AML-193 (cell line): ENCODE data around the gene RAD51AP1.
A peak's percentile ranks its signal among the peaks of the same experiment; 100 is the strongest.

Experiments
- DNase-seq, 2 experiments: peaks; one replicate each; lab custom pipeline; 2025; lab: John Stamatoyannopoulos, UW

Gene RAD51AP1

DNA sequence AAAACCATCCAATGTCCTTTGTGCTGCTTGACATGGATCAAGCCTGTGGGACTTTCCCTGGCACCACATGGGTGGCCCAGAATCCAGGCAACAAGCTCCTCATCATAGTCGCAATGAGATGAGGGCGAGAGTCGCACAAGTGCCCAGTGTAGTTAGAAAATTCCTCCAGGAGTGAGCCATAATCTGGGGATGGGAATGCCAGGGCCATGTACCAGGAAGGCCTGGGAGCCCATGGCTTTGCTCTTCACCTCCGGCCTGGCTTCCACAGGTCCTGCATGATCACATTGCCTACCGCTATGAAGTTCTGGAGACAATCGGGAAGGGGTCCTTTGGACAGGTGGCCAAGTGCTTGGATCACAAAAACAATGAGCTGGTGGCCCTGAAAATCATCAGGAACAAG lies 57.2 kb downstream of the RAD51AP1 start:
- no peak for DNase-seq

DNA sequence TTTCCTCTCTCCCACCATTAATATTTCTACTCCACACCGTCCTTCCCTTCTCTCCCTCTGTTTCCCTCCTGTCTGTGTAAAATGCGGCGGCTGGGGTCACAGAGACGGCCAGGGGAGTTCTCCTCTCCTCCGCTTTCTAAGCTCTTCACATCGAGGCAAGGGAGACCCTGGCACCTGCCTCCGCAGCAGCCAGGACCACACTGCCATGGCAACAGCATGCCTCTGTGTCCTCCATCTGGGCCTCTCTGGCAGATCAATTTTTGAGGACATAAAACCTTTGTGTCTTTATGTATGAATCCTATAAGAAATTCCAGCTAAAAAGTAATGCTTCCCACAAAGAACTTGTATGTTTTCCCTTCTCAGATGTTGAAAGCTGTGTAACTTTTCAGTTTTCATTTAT lies 64.7 kb downstream of the RAD51AP1 start:
- no peak for DNase-seq

DNA sequence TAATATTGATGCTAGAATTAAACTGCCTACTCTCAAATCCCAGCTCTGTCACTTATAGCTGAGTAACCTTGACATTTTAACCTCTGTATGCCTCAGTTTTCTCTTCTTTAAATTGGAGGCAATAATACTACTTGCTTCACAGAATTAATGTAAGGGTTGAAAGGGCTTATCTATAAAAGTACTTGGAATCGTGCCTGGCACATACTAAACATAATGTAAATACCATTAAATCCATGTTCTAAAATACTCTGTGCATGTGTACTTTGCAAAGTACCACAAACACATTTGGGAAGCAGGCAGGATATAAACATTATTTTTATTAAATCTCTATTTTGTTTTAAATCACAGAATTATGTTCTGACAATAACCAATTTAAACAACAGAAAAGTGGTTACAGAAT lies 65.3 kb downstream of the RAD51AP1 start:
- no peak for DNase-seq

DNA sequence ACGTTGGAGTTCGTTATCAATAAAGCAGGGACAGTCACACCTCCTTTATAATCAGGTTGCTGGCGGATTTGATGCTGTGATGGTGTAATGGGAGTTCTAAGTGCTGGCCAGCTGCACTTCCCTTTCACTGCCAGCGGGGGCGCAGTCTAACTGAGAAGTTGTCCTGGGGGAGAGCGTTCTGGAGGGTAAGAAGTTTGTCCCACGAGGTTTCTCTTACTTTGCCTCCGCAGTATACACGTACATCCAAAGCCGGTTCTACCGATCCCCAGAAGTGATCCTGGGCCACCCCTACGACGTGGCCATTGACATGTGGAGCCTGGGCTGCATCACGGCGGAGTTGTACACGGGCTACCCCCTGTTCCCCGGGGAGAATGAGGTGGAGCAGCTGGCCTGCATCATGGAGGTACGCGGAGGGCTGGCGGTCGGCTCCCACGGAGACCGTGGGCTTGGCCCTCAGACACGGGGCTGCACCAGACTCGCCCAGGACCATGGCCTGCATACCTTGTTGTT lies 66.0 kb downstream of the RAD51AP1 start:
- DNase-seq = peak; percentile 84 to 90

DNA sequence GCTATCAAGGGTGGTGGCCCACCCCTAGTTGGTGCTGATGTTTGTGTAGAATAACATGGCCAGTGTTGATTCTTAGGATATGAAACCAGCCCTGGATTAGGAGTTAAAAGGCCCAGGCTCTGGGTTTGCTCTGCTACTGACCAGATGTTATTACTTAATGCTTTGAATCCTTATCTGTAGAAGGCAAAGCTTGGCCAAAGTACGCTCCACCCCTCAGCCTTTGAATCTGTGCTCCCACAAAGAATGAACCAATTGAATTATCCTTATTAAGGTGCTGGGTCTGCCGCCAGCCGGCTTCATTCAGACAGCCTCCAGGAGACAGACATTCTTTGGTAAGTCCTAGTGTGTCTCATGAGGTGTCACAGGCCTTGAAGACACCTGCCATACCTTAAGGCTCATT lies 68.4 kb downstream of the RAD51AP1 start:
- no peak for DNase-seq

DNA sequence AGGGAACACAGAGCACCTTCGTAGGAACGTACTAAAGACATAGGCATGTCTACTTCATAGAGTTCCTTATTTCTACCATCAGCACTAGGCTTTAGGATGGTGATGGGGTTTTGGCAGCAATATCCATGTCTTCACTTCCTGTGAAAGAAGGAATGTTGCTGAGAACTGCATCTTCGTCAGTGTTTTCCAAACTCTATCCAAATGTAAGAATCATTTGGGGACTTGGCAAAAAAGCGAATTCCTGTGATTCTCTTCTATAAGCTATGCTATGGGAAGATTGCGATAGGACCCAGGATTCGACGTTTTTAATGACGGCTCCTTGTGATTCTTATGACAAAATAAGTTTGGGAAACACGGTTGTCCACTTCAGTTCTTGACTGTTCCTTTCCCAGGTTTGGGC lies 70.4 kb downstream of the RAD51AP1 start:
- DNase-seq = no peak
